Endodermal cell (in vitro differentiated cells): ENCODE results near the gene ZFP64. TPM values are rescaled to one million over a fixed set of nuclear protein-coding genes. Genes with fewer than 3 reads are reported as not detected.

Experiments used
- DNase-seq: peaks from one replicate; pipeline ENCODE4 v3.0.0-alpha.2; 2017
- H3K27ac ChIP-seq: 2 replicates; pipeline ENCODE4 v1.5.1; 2013; ENCODE audit warnings: mild to moderate bottlenecking, low read depth, low read length, moderate library complexity
- H3K27me3 ChIP-seq: 2 replicates; pipeline ENCODE4 v1.6.1; 2013; ENCODE audit warnings: mild to moderate bottlenecking, low read length, moderate library complexity; ENCODE audit not compliant: insufficient read depth, control insufficient read depth, poor library complexity, severe bottlenecking
- H3K36me3 ChIP-seq: 2 replicates; pipeline ENCODE4 v1.7.0; 2013; ENCODE audit warnings: mild to moderate bottlenecking, low read length, moderate library complexity; ENCODE audit not compliant: control insufficient read depth, insufficient read depth
- H3K4me1 ChIP-seq: one replicate; pipeline ENCODE4 v1.7.0; 2013; ENCODE audit warnings: low read length; ENCODE audit not compliant: control insufficient read depth, insufficient read depth
- H3K4me3 ChIP-seq: 2 replicates; pipeline ENCODE4 v1.5.1; 2013; ENCODE audit warnings: mild to moderate bottlenecking, low read length, moderate library complexity
- H3K9ac ChIP-seq: 2 replicates; pipeline ENCODE4 v1.6.1; 2013; ENCODE audit warnings: mild to moderate bottlenecking, low read length, moderate library complexity; ENCODE audit not compliant: poor library complexity, severe bottlenecking; ENCODE audit errors: extremely low read depth
- H3K9me3 ChIP-seq: 2 replicates; pipeline ENCODE4 v1.6.1; 2013; ENCODE audit warnings: mild to moderate bottlenecking, low read length, moderate library complexity; ENCODE audit not compliant: control insufficient read depth
- H3K27ac Mint-ChIP-seq: 2 replicates; pipeline ENCODE4 v1.8.0; 2020; ENCODE audit warnings: mixed read lengths
- H3K27me3 Mint-ChIP-seq: 2 replicates; pipeline ENCODE4 v1.8.0; 2021; ENCODE audit warnings: mild to moderate bottlenecking, mixed read lengths; ENCODE audit not compliant: insufficient read depth
- H3K36me3 Mint-ChIP-seq: 2 replicates; pipeline ENCODE4 v1.8.0; 2020; ENCODE audit warnings: low read depth, mixed read lengths
- H3K4me1 Mint-ChIP-seq: 2 replicates; pipeline ENCODE4 v1.8.0; 2020; ENCODE audit warnings: mixed read lengths
- H3K4me3 Mint-ChIP-seq: 2 replicates; pipeline ENCODE4 v1.8.0; 2020; ENCODE audit warnings: mild to moderate bottlenecking, moderate library complexity, mixed read lengths
- H3K9me3 Mint-ChIP-seq: 2 replicates; pipeline ENCODE4 v1.8.0; 2020; ENCODE audit warnings: mild to moderate bottlenecking, mixed read lengths
- WGBS, 2 experiments: methylation state at CpG; one replicate each; pipeline versions ENCODE4 v1.1.5 to v1.1.7; 2013; ENCODE audit warnings: missing lambda C conversion rate in 2 of 2, mixed read lengths in 1 of 2; ENCODE audit not compliant: insufficient coverage in 1 of 2, insufficient read length in 1 of 2; 5-methylcytosine and 5-hydroxymethylcytosine counted together
- total RNA-seq, 2 donors: library from RNA; stranded (reverse); fragmentation: NEBNext Ultra II Directional in 1 of 2; extraction: Animal tissue kit (Norgen Biotek cat#: 25700) in 1 of 2; gene quantifications; 2 replicates in 1 of 2; 3 replicates in 1 of 2; pipeline ENCODE4 v1.2.1, GENCODE V29; 2021
- TF ChIP-seq, protein P1 (sequence below): fragments of 200-600 bp; sonication (generic); conservative IDR thresholded peaks from 2 replicates; pipeline ENCODE4 v1.5.0; 2021; ENCODE audit warnings: antibody characterized with exemption, mild to moderate bottlenecking

ZFP64 gene
- total RNA-seq, 2 donors from 2014 or later = 24.4 to 32.6 TPM

- Mint-ChIP-seq H3K36me3 (no peaks in the 10 kb centered on the region), H3K27me3 (peaks cover 2% of the 10 kb centered on the region), H3K27ac (no peak overlapping the region), H3K4me1 (no peaks in the 10 kb centered on the region), H3K4me3 (no peak overlapping the region), H3K9me3 (peaks cover 41% of the 10 kb centered on the region)
- TF ChIP-seq, protein P1, sequence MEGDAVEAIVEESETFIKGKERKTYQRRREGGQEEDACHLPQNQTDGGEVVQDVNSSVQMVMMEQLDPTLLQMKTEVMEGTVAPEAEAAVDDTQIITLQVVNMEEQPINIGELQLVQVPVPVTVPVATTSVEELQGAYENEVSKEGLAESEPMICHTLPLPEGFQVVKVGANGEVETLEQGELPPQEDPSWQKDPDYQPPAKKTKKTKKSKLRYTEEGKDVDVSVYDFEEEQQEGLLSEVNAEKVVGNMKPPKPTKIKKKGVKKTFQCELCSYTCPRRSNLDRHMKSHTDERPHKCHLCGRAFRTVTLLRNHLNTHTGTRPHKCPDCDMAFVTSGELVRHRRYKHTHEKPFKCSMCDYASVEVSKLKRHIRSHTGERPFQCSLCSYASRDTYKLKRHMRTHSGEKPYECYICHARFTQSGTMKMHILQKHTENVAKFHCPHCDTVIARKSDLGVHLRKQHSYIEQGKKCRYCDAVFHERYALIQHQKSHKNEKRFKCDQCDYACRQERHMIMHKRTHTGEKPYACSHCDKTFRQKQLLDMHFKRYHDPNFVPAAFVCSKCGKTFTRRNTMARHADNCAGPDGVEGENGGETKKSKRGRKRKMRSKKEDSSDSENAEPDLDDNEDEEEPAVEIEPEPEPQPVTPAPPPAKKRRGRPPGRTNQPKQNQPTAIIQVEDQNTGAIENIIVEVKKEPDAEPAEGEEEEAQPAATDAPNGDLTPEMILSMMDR = no peak
- H3K36me3 ChIP-seq = no peaks in the 10 kb centered on the region
- H3K4me1 ChIP-seq = no peaks in the 10 kb centered on the region
- WGBS, 2 experiments = 94 to 100% methylated on average over 1 to 2 of the region's 2 CpGs
- H3K9me3 ChIP-seq = peaks cover 27% of the 10 kb centered on the region
- H3K9ac ChIP-seq = no peak overlapping the region
- H3K27me3 ChIP-seq = no peaks in the 10 kb centered on the region
- DNase-seq = no peak
- no peak overlapping the region for H3K27ac ChIP-seq
- no peak overlapping the region for H3K4me3 ChIP-seq
Measured at GRCh38 chr20:52217689-52218395, 26.3 kb upstream of the ZFP64 start.

DNA sequence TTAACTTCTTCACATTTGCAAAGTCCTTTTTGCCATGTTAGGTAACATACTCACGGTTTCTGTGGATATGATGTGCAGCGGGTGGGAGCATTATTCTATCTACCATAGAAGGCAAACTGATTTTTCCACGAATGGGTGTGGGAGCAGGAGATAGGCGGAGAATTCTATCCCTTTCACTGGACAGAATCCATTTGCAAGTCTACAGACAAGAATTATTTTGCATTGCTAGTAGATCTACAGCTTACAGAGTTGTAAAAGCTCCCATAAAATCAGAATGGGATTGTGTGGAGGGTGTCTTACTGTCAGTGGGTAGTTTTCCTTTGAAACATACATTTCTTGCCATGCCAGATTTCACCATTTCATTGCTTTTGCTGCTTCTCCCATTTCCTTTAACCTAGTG lies 22.4 kb upstream of the ZFP64 start:
- H3K9ac ChIP-seq = no peak overlapping the region
- Mint-ChIP-seq H3K36me3 (no peaks in the 10 kb centered on the region), H3K4me1 (peaks cover under 1% of the 10 kb centered on the region), H3K27me3 (no peaks in the 10 kb centered on the region), H3K4me3 (no peak overlapping the region), H3K27ac (no peak overlapping the region), H3K9me3 (peaks cover 14% of the 10 kb centered on the region)
- WGBS, 2 experiments = 50 to 73% methylated on average over 2 to 4 of the region's 4 CpGs
- no peak overlapping the region for H3K27ac ChIP-seq
- H3K36me3 ChIP-seq = no peaks in the 10 kb centered on the region
- H3K27me3 ChIP-seq = no peaks in the 10 kb centered on the region
- no peaks in the 10 kb centered on the region for H3K4me1 ChIP-seq
- no peak for DNase-seq
- H3K4me3 ChIP-seq = no peak overlapping the region
- peaks cover 5% of the 10 kb centered on the region for H3K9me3 ChIP-seq
- TF ChIP-seq, protein P1 = no peak

- no peak overlapping the region for H3K9ac ChIP-seq
- H3K4me3 ChIP-seq = no peak overlapping the region
- no peaks in the 10 kb centered on the region for H3K36me3 ChIP-seq
- Mint-ChIP-seq H3K9me3 (peaks cover 11% of the 10 kb centered on the region), H3K4me1 (peaks cover 4% of the 10 kb centered on the region), H3K4me3 (no peak overlapping the region), H3K27ac (no peak overlapping the region), H3K36me3 (no peaks in the 10 kb centered on the region), H3K27me3 (no peaks in the 10 kb centered on the region)
- WGBS, 2 experiments = 91 to 100% methylated on average over 1 to 2 of the region's 2 CpGs
- DNase-seq = no peak
- peaks cover 5% of the 10 kb centered on the region for H3K9me3 ChIP-seq
- no peaks in the 10 kb centered on the region for H3K4me1 ChIP-seq
- no peaks in the 10 kb centered on the region for H3K27me3 ChIP-seq
- H3K27ac ChIP-seq = no peak overlapping the region
- TF ChIP-seq, protein P1 = no peak
Measured at GRCh38 chr20:52212943-52213342, 21.4 kb upstream of the ZFP64 start.
